GM12891 (cell line): ENCODE results near the gene BCAT1.

ENCODE experiments used
- PAX5 ChIP-seq: IDR thresholded peaks from 2 replicates; pipeline ENCODE4 v1.6.1; 2011; ENCODE audit warnings: low read length, moderate library complexity, mild to moderate bottlenecking; ENCODE audit not compliant: insufficient read depth, severe bottlenecking
- POLR2A ChIP-seq: IDR thresholded peaks from 2 replicates; pipeline ENCODE4 v1.6.1; 2011; ENCODE audit warnings: low read depth, low read length, control low read depth
- POLR2AphosphoS5 ChIP-seq: IDR thresholded peaks from 2 replicates; pipeline ENCODE4 v1.6.1; 2011; ENCODE audit warnings: low read depth, low read length, control low read depth
- SPI1 ChIP-seq: IDR thresholded peaks from 2 replicates; pipeline ENCODE4 v1.6.1; 2011; ENCODE audit warnings: low read depth, low read length, control low read depth
- TAF1 ChIP-seq: IDR thresholded peaks from 2 replicates; pipeline ENCODE4 v1.6.1; 2011; ENCODE audit warnings: low read depth, low read length, control low read depth

GRCh38 chr12:24952389-24952788 lies 3.5 kb upstream of the BCAT1 start:
- TF ChIP-seq POLR2AphosphoS5 (no peak), POLR2A (no peak), TAF1 (no peak), SPI1 (no peak), PAX5 (no peak)
